Renal pelvis (tissue), 4 donors: ENCODE results near the gene ACSL3. TPM values are rescaled to one million over a fixed set of nuclear protein-coding genes. Genes with fewer than 3 reads are reported as not detected.

Experiments
- DNase-seq: peaks from one replicate; pipeline ENCODE4 v3.0.0-alpha.2; 2013
- polyA plus RNA-seq, 3 donors: library from polyadenylated mRNA; unstranded; fragments of 120-200 nt; gene quantifications; one replicate each; pipeline ENCODE4 v1.2.1, GENCODE V29; 2013; ENCODE audit not compliant: insufficient read length in 3 of 3

ACSL3 gene
- polyA plus RNA-seq, 3 donors, result 62.7 to 68.4 (median 65.4) TPM

DNA sequence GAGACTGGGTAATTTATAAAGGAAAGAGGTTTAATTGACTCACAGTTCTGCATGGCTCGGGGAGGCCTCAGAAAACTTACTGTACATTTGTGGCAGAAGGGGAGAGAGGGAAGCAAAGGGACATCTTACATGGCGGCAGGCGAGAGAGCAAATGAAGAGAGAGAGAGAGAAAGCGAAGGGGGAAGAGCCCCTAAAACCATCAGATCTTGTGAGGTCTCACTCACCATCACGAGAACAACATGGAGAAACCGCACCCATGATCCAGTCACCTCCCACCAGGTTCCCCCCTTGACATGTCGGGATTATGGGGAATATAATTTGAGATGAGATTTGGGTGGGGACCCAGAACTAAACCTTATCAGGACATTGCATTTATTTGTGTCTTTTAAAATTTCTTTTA, 75.9 kb downstream of the ACSL3 start:
- no peak for DNase-seq

DNA sequence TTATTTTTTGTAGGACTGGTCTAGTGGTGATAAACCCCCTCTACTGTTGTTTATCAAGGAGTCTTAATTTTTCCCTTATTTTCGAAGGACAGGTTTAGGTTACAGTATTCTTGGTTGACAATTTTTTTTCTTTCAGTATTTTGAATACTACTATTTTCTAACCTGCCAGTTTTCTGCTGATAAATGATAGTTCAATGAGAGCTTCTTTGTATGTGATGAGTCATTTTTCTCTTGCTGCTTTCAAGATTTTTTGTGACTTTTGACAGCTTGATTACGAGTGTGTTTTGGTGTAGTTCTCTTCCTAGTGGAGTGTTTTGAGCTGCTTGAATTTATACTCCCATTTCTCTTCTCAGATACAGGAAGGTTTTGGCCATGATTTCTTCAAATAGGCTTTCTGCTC, 77.5 kb downstream of the ACSL3 start:
- no peak for DNase-seq

DNA sequence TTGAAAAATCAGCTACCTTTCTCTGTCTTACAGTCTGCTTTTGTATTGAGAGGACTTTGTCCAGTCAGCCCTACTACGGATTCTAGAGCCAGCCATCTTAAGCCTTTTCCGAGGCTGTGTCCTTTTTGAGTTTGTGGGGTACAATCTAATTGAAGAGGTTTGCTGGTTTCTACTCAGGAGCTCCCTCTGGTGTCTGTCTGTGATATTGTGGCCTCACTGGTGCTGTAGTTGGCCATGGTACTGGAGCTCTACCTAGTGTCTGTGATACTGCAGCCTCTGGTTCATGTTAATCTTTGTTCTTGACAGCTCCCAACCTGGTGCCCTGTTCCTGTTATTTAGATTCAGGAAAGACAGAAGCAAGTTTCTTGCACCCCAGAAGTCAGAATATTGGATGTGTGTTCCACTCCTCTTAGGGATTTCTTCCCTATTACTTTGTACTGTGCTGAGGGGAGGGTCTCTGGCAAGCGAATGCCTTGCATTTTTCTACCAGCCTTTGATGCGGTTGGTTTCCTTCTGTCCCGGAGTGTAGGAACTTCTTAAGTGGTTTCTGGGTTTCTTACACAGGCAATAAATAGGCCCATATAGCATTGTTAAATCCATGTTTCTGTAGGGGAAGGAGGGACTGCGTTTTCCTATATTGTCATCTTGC, 78.5 kb downstream of the ACSL3 start:
- DNase-seq, result no peak

DNA sequence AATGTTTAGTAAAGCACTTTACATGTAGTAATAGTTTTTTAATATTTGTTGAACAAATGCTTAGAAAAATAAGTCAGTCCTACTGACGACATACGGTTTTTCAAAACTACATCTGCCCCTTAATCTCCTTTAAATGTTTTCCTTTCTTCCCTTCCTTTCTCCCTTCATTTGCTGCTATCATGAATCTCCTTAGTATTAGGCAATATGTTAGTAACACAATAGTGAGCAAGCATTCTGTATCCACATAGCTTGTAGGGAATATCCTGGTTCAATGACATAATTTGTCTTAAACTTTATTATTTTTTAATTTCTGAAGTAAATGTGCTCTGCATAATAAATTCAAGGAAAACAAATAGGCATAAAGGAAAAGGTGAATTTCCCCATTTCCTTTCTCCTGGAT, 79.1 kb downstream of the ACSL3 start:
- no peak for DNase-seq

DNA sequence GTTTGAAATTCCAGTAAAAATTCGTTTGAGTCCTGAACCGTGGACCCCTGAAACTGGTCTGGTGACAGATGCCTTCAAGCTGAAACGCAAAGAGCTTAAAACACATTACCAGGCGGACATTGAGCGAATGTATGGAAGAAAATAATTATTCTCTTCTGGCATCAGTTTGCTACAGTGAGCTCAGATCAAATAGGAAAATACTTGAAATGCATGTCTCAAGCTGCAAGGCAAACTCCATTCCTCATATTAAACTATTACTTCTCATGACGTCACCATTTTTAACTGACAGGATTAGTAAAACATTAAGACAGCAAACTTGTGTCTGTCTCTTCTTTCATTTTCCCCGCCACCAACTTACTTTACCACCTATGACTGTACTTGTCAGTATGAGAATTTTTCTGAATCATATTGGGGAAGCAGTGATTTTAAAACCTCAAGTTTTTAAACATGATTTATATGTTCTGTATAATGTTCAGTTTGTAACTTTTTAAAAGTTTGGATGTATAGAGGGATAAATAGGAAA, 80.7 kb downstream of the ACSL3 start:
- DNase-seq, result no peak

DNA sequence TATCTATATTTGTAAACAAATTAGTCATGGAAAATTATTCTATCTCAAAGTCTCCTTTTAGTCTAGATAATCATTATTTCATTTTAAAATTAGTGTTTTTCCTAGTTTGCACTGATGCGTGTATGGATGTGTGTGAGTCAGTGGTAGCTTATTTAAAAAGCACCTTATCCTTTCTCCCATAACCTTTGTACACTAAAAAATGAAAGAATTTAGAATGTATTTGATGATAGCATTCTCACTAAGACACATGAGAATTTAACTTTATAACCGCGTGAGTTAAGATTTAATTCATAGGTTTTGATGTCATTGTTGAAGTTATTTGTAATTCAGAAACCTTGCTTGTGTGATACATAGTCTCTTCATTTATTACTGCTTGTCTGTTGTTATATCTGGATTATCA, 81.7 kb downstream of the ACSL3 start:
- no peak for DNase-seq

DNA sequence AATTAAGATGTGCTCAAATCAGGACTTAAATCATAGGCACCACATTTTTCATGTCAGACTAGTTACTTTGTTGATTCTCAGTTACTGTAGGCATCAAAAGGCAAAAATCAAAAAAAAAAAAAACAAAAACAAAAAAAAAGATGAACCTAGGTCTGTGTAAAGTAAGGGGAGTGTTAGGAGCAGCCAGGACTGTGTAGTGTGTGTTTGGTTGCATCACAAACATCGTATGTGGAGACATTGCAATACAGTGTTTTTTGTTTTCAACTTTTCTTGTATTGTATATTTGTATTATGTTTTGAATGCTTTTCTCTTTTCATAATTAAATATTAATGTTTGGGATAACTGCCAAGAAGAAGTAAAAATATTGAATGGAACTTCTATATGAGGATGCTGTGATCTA, 82.1 kb downstream of the ACSL3 start:
- no peak for DNase-seq

DNA sequence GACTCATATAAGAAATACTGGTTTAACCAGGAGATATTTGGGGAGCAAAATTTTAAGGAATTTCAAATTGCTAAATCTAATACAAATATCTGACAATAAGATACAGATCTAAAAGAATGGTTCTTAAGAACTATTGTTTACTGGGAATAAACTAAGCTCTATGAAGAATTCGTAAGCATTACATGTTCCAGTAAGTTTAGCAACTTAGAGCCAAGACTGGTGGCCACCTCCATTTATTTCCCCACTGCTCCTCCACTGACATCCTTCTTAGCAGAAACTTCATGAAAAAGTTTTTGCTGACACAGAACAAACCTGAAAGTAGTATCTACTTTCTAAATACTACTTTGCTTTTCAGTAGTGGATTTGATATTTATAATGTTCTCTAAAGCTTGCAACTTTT, 83.0 kb downstream of the ACSL3 start:
- DNase-seq, result no peak

DNA sequence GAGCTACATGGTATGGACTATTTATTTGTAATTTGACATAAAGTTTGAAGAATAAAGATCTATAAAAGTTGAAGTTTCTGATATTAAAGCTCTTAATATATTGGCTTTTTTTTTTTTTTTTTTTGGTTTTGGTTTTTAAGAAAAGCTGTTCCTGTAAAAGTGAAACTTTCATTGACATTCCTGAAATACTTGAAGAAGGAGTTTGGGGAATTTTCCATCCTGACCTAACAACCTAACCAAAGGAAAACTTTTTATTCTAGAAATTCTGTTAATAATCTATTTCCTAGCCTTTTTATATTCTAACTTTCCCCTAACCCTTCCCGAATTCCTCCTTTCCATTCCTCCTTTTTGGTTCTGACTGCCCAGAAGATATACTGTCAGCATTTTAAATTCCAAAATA, 83.7 kb downstream of the ACSL3 start:
- no peak for DNase-seq

DNA sequence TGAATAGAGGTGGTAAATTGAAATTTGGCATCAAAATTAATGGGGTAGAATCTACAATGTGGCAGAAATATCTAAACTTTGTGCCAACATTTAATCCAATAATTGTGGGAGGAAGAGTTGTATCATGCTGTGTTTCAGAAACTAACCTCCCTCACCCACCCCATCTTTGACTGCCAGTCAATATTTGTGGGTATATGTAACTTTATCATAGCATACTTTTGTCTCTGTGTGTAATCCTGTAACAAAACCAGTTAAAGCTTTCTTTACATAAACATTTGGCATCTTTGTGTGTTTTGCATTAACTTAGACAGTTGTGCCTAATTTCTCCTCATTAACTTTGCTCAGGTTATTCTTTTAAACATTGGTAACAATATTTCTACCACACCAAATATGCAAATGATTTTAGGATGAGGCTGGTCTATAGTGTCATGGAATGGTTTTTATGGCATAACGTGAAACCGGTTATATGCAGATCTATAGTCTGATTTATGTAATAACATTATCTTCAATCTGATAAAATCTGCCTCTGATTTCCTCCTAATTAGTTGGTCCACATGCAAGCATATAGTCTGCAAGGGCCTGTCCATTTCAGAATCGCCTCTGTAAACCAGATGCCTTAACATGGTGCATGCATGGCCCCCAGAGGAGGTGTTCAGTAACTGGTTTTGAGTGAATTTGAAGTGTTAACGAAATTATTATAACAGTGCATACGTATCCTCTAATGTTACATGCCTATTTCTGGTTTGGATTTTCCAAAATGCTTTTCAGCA, 84.3 kb downstream of the ACSL3 start:
- DNase-seq, result no peak

DNA sequence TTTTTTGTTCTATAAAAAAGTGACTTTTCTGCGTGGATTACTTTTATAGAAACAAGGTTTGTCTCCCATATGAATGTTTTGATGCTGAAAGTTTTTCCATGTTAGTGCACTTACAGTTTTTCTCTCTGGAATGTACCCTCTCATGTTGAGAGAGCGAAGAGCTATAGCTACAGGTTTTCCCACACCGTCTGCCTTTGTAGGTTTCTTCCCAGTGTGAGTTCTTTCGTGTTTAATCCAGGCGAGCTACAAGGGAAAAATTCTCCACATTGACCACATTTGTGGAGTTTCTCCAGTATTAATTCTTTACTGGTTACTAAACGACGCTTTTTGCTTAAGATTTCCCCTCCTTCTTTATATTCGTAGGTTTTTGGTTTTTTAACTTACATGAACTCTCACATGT, 85.1 kb downstream of the ACSL3 start:
- no peak for DNase-seq

DNA sequence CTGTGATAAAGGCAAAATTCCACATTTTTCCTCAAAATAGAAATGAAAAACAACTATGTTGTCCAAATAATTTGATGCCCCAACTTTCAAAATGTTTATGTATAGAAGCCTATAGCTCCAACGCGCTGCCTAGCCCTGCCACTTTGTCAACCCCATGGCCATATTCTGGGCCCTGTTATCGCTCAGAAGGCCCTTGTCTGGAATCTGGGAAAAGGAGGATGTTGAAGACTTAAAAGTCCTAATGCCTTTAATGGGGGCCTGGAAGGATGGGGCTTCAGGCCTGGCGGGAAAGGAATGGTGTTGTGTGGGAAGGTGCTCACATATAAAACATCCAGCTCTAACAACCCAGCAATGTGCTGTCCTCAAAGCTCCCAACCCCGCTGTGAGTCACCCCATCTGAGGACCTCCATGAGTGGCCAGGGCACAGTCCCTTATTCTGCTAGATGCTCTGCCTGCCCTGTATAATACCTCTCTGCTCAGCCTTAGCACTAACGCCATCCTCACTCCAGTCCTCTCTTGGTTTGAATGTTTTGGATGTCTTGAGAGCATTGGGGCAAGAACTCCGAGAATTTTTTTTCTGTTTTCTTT, 86.0 kb downstream of the ACSL3 start:
- no peak for DNase-seq

DNA sequence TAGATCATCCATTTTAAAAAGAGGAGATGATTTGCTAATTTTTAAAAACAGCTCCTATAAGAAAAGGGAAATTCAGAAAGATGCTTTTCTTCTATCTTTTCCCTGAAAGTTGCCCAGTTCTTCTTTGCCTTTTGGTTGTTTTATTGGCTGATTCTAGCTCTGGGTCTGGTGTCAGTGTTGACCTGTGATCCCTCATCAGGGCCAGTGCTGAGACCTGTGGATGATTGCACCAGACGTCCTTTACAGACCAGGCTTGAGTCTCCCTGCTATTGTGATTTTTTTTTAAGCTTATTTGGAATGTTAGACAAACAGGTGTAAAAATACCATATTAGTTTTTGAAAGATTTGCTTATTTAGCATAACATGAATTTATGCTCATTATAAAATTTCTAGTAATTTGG, 88.2 kb downstream of the ACSL3 start:
- DNase-seq, result no peak

DNA sequence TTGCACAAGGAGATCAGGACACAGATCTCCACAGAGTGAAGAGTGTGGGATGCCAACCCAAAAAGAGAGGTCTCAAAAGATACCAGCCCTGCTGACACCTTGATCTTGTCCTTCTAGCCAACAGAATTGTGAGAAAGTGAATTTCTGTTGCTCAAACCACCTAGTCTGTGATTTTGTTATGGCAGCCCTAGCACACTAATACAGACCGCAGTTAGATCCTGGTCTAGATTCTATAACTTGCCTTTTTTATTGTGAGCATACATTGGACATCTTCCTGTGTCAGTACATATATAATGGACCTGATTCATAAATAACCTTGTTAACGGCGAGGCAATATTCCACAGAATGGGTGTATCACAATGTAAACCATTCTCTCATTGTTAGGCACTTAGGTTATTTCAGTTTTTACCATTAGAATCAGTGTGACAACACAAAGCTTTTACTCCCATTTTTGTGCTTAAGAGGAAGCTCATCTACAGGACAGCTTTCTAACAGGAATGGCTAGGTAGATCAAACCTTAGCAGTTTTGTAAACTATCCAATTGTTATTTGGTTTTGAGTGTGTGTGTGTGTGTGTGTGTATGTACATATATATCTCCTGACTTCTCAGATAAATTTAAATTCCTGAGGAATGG, 89.0 kb downstream of the ACSL3 start:
- no peak for DNase-seq

DNA sequence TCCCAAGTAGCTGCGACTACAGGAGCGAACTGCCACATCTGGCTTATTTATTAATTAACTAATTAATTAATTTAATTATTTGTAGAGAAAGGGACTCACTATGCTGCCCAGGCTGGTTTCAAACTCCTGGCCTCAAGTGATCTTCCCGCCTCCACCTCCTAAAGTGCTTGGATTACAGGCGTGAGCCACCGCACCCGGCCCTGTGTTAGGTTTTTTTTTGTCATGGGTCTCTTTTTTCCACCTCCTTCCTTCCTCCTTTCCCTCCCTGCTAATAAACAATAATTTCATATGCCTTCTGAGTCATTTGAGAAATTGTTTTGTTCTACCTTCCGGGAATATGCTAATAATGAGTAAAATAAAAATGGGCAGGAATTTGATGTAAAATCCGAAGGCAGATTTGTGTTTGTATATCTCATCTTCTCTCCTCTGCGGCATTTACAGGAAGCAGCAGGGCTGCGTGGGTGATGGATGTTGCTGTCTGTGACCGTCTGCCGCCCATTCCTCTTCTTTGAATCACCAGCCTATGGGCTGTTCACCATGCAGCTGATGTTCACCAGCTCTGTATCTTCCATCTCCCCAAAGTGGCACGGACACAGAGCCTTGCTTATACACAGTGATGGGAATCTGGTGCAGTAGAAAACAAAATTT, 89.9 kb downstream of the ACSL3 start:
- DNase-seq, result no peak

DNA sequence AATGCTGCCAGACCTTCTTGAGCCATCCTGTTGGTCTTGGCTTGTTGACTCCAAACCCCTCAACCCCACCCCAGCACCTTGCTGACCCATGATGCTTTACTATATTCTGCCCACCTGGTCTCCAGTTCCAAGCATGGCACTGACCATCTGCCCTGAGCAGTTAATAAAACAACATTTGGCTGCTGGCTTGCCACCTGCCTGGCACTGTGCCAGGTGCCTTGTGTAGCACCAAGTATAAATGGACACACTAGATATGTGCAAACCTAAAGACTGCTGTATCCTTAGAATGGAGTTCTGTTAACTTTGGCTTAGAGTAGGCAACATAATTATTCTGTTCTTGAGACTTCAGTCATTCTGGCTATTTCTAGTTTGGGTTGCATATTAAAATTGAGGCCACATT, 91.4 kb downstream of the ACSL3 start:
- no peak for DNase-seq

DNA sequence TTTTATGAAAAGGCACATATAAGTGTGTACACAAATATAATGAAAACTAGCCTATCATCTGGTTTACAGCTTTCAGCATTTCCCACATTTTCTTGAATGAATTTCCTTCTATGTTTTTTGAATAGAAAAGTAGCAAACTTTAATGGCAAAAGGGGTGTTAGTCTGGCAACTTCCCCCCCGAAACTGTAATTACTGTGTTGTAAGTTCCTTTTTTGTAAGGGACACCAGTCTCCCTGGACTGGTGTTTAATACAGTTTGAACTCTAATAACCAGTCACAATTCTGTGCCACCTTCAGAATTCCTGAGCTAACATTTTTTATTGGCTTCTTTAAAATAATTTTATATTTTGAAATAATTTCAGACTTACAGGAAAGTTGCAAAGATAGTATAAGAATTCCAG, 94.2 kb downstream of the ACSL3 start:
- no peak for DNase-seq

DNA sequence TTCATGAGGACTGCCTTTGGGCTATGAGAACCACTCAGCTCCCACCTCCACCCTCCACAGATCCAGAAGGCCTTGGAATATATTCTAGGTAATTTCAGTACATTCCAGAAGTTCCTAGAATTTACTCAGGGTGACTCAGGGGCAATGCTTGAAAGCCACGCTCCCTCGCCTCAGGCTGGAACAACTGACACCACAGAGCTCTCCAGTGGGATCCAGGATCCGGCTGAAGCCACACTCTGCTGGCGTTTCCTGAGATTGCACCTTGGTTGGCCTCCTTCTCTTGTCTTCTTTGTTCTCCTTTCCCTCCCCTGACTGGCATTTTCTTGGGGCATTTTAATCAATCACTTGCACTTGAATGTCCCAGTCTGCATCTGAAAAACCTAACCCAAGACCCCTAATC, 98.5 kb downstream of the ACSL3 start:
- DNase-seq, result no peak

DNA sequence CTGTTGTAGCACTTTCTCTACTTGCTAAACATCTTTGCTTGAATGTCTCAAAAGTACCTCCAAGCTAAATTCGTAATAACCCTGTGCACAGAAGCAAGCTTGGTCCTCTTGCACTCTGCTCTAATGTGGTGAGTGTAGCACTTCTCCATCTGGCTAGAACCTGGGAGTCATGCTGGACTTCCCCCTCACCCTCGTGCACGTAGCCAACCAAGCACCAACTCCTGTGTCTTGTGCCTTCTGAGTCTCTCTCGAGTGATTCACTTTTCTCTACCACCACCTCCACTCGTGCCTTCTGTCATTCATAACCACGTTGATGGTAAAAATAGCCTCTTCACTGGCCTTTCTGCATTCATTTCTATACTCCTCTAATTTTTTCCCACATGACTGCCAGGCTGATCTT, 99.3 kb downstream of the ACSL3 start:
- DNase-seq, result no peak

DNA sequence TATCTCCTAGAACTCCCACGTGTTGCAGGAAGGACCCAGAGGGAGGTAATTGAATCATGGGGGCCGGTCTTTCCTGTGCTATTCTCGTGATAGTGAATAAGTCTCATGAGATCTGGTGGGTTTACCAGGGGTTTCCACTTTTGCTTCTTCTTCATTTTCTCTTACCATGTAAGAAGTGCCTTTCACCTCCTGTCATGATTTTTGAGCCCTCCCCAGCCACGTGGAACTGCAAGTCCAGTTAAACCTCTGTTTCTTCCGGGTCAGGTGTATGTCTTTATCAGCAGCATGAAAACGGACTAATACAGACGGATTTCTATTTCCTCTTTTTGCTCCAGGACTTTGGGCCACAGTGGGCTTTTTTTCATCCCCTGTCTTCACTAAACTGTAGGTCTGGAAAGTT, 102.8 kb downstream of the ACSL3 start:
- no peak for DNase-seq

DNA sequence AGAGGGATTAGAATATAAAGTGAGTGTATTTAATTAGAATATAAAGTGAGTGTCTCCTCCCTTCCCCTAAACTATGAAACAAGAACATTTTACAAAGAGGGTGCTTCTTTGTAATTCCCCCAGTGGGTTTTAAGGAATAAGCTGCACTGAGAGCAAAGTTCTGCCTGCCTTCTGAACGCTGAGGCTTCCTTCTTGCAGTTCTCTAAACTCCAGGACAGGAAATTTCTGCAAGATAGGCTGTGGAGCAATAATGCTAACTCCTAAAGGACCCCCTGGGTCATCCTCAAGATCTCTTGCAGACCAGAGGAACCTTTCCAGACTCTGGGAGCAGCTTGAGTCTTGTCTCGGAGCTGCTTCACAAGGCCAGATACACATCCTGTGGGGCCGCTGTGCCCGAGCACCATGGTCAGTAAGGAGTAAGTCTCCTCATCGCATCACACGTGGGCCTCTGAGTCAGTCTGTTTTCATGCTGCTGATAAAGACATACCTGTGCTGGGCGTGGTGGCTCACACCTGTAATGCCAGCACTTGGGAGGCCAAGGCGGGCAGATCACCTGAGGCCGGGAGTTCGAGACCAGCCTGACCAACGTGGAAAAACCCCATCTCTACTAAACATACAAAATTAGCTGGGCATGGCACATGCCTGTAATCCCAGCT, 103.7 kb downstream of the ACSL3 start:
- DNase-seq, result no peak

DNA sequence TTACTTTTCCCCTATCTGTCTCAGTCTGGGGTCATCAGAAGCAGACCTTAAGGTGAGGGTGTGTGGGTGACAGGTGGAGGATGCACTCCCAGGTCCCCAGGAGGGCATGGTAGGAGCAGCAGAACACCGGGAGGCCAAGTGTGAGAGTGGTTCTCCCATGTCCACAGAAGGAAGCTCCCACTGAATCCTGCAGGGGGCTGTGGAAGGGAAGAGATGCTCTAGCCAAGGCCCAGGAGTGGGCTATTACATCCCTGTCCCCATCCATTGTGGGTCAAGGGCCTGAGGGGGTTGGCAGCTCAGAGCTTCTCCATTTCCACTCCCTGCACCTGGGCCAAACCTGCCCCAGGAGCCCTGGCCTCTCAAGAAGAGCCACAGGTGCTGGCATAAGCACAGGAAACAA, 104.7 kb downstream of the ACSL3 start:
- no peak for DNase-seq
